Neural cell (in vitro differentiated cells): ENCODE data around the gene SLC7A14. TPM values are rescaled to one million over a fixed set of nuclear protein-coding genes. Genes with fewer than 3 reads are reported as not detected.

ENCODE experiments used
- H2AFZ ChIP-seq: fragments of 200-600, 300-800 bp; sonication (generic), shearing (Covaris generic); 2 replicates; pipeline ENCODE4 v1.6.0; 2014; ENCODE audit warnings: low read depth, mild to moderate bottlenecking, antibody characterized with exemption, low read length, moderate library complexity
- H3F3A ChIP-seq: fragments of 200-600 bp; shearing (Covaris generic); 2 replicates; pipeline ENCODE4 v1.6.1; 2016; ENCODE audit warnings: mild to moderate bottlenecking, moderate library complexity, mixed read lengths, antibody characterized with exemption, low read length; ENCODE audit not compliant: insufficient read depth, poor library complexity, severe bottlenecking
- H3K27ac ChIP-seq: fragments of 200-600, 300-800 bp; sonication (generic), shearing (Covaris generic); 2 replicates; pipeline ENCODE4 v1.5.1; 2014; ENCODE audit warnings: mild to moderate bottlenecking, low read length, moderate library complexity
- H3K27me3 ChIP-seq: fragments of 300-800, 200-600 bp; sonication (generic), shearing (Covaris generic); 2 replicates; pipeline ENCODE4 v1.6.0; 2014; ENCODE audit warnings: mild to moderate bottlenecking, low read depth, low read length, moderate library complexity; ENCODE audit not compliant: insufficient read depth
- H3K36me3 ChIP-seq: fragments of 300-800, 200-600 bp; sonication (generic), shearing (Covaris generic); 2 replicates; pipeline ENCODE4 v1.5.1; 2014; ENCODE audit warnings: mild to moderate bottlenecking, antibody characterized with exemption, low read length, moderate library complexity; ENCODE audit not compliant: insufficient read depth
- H3K4me2 ChIP-seq: fragments of 300-800, 200-600 bp; sonication (generic), shearing (Covaris generic); 2 replicates; pipeline ENCODE4 v1.6.0; 2014; ENCODE audit warnings: mild to moderate bottlenecking, low read length
- H3K4me3 ChIP-seq: fragments of 300-800, 200-600 bp; sonication (generic), shearing (Covaris generic); 2 replicates; pipeline ENCODE4 v1.5.1; 2014; ENCODE audit warnings: mild to moderate bottlenecking, low read length, moderate library complexity
- H3K79me2 ChIP-seq: fragments of 200-600 bp; shearing (Covaris generic); replicated peaks from 2 replicates; pipeline ENCODE4 v1.6.0; 2014; ENCODE audit warnings: mild to moderate bottlenecking, low read length, moderate library complexity; ENCODE audit not compliant: insufficient read depth
- H3K9ac ChIP-seq: fragments of 300-800, 200-600 bp; sonication (generic), shearing (Covaris generic); 2 replicates; pipeline ENCODE4 v1.6.1; 2016; ENCODE audit warnings: mild to moderate bottlenecking, low read length, mixed read lengths
- H3K9me2 ChIP-seq: fragments of 200-600 bp; shearing (Covaris generic); 2 replicates; pipeline ENCODE4 v1.6.1; 2016; ENCODE audit warnings: mild to moderate bottlenecking, low read length, mixed read lengths; ENCODE audit not compliant: insufficient read depth
- H3K9me3 ChIP-seq: fragments of 200-600, 300-800 bp; sonication (generic), shearing (Covaris generic); 2 replicates; pipeline ENCODE4 v1.6.1; 2016; ENCODE audit warnings: mild to moderate bottlenecking, mixed run types, low read length, moderate library complexity, mixed read lengths
- H4K20me1 ChIP-seq: fragments of 200-600 bp; shearing (Covaris generic); 2 replicates; pipeline ENCODE4 v1.6.1; 2016; ENCODE audit warnings: mild to moderate bottlenecking, mixed run types; ENCODE audit not compliant: insufficient read depth
- EP300 ChIP-seq: fragments of 450-650 bp; conservative IDR thresholded peaks from 2 replicates; pipeline ENCODE4 v1.6.1; 2014; ENCODE audit warnings: antibody characterized with exemption, mild to moderate bottlenecking, moderate library complexity; ENCODE audit not compliant: poor library complexity, severe bottlenecking
- EZH2 ChIP-seq: fragments of 200-600, 300-800 bp; shearing (Covaris generic), sonication (generic); IDR thresholded peaks from 2 replicates; pipeline ENCODE4 v1.6.1; 2014; ENCODE audit warnings: antibody characterized with exemption, low read length, borderline replicate concordance, mild to moderate bottlenecking; ENCODE audit not compliant: insufficient read depth, poor library complexity, severe bottlenecking
- MXI1 ChIP-seq: fragments of 450-650 bp; conservative IDR thresholded peaks from 2 replicates; pipeline ENCODE4 v1.6.1; 2014; ENCODE audit warnings: antibody characterized with exemption, mild to moderate bottlenecking; ENCODE audit not compliant: poor library complexity, severe bottlenecking
- POLR2AphosphoS5 ChIP-seq: IDR thresholded peaks from 2 replicates; pipeline ENCODE4 v1.6.1; 2012
- RAD21 ChIP-seq: fragments of 450-650 bp; conservative IDR thresholded peaks from 2 replicates; pipeline ENCODE4 v1.6.1; 2014; ENCODE audit warnings: antibody characterized with exemption, mild to moderate bottlenecking, moderate library complexity
- SMC3 ChIP-seq: fragments of 450-650 bp; conservative IDR thresholded peaks from 2 replicates; pipeline ENCODE4 v1.6.1; 2014; ENCODE audit warnings: antibody characterized with exemption, mild to moderate bottlenecking, moderate library complexity; ENCODE audit not compliant: poor library complexity
- TAF1 ChIP-seq: IDR thresholded peaks from 2 replicates; pipeline ENCODE4 v1.6.1; 2012; ENCODE audit warnings: low read depth
- polyA plus RNA-seq: library from polyadenylated mRNA; depleted of rRNA; stranded (reverse); fragments of >200 nt; gene quantifications from 2 replicates; pipeline ENCODE4 v1.2.3, GENCODE V29; 2014
- TF ChIP-seq, protein P1 (sequence below): fragments of 450-650 bp; IDR thresholded peaks from 2 replicates; pipeline ENCODE4 v1.5.1; 2014; ENCODE audit warnings: antibody characterized with exemption, mild to moderate bottlenecking, moderate library complexity; ENCODE audit not compliant: poor library complexity, severe bottlenecking
- TF ChIP-seq, protein P2 (sequence below): IDR thresholded peaks from 2 replicates; pipeline ENCODE4 v1.6.1; 2012; ENCODE audit warnings: borderline replicate concordance

The SLC7A14 gene
- polyA plus RNA-seq, 1 donor from 2014 or later = 5.1 TPM

DNA sequence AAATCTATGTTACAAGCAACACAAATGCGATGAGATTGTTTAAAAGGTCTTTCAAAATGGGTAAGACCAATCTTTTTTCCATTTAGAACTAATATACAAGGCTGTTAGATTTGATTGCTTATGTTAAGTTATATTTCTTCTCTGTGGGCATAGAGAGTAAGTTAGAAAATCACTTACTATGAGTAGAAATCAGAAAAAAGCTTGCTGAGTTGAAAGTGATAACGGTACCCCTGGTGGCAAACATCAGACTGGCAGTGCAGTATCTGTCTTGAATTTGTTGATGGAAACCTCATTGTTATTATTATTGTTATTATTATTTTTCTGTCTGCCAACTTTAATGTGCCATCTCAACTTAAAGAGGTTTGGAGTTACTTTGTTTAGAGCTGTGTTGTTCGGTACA lies 154.8 kb downstream of the SLC7A14 start:
- H3K79me2 ChIP-seq = no peaks in the 10 kb centered on the region
- H3K4me3 ChIP-seq = no peak overlapping the region

DNA sequence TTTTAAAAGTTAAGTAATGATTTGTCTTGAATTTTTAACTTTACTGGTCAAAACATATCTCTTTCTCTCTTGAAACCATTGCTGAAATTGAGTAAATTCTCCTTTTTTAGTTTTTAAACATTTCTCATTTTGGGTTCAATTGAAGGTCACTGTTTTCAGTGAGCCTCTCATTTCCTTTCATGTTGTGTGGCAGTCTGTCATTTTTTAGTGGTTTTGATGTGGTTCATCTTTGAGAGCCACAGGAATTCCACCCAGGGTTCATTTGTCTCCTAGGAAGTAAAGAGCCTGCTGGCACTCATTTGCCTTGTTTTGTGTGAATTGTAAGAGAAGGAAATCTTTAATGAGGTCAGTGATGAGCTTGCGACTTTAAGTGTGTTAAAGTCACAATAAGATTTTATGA lies 156.8 kb downstream of the SLC7A14 start:
- Histone ChIP-seq H3K9me2 (no peaks in the 10 kb centered on the region), H3F3A (no peaks in the 10 kb centered on the region), H2AFZ (no peak overlapping the region), H3K4me3 (no peak overlapping the region), H3K4me2 (no peak overlapping the region), H3K27ac (no peak overlapping the region), H3K27me3 (no peaks in the 10 kb centered on the region), H3K9me3 (no peaks in the 10 kb centered on the region), H3K79me2 (no peaks in the 10 kb centered on the region), H4K20me1 (no peaks in the 10 kb centered on the region), H3K9ac (no peak overlapping the region), H3K36me3 (no peaks in the 10 kb centered on the region)
- TF ChIP-seq TAF1 (no peak), RAD21 (no peak), EP300 (no peak), EZH2 (no peak), MXI1 (no peak), POLR2AphosphoS5 (no peak), SMC3 (no peak)
- TF ChIP-seq, protein P1, sequence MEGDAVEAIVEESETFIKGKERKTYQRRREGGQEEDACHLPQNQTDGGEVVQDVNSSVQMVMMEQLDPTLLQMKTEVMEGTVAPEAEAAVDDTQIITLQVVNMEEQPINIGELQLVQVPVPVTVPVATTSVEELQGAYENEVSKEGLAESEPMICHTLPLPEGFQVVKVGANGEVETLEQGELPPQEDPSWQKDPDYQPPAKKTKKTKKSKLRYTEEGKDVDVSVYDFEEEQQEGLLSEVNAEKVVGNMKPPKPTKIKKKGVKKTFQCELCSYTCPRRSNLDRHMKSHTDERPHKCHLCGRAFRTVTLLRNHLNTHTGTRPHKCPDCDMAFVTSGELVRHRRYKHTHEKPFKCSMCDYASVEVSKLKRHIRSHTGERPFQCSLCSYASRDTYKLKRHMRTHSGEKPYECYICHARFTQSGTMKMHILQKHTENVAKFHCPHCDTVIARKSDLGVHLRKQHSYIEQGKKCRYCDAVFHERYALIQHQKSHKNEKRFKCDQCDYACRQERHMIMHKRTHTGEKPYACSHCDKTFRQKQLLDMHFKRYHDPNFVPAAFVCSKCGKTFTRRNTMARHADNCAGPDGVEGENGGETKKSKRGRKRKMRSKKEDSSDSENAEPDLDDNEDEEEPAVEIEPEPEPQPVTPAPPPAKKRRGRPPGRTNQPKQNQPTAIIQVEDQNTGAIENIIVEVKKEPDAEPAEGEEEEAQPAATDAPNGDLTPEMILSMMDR = no peak
- TF ChIP-seq, protein P2, sequence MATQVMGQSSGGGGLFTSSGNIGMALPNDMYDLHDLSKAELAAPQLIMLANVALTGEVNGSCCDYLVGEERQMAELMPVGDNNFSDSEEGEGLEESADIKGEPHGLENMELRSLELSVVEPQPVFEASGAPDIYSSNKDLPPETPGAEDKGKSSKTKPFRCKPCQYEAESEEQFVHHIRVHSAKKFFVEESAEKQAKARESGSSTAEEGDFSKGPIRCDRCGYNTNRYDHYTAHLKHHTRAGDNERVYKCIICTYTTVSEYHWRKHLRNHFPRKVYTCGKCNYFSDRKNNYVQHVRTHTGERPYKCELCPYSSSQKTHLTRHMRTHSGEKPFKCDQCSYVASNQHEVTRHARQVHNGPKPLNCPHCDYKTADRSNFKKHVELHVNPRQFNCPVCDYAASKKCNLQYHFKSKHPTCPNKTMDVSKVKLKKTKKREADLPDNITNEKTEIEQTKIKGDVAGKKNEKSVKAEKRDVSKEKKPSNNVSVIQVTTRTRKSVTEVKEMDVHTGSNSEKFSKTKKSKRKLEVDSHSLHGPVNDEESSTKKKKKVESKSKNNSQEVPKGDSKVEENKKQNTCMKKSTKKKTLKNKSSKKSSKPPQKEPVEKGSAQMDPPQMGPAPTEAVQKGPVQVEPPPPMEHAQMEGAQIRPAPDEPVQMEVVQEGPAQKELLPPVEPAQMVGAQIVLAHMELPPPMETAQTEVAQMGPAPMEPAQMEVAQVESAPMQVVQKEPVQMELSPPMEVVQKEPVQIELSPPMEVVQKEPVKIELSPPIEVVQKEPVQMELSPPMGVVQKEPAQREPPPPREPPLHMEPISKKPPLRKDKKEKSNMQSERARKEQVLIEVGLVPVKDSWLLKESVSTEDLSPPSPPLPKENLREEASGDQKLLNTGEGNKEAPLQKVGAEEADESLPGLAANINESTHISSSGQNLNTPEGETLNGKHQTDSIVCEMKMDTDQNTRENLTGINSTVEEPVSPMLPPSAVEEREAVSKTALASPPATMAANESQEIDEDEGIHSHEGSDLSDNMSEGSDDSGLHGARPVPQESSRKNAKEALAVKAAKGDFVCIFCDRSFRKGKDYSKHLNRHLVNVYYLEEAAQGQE = no peak

More for the DNA sequence above, 154.8 kb downstream of the SLC7A14 start:
- no peaks in the 10 kb centered on the region for H3K9me2 ChIP-seq
- TF ChIP-seq, protein P1 = no peak
- TF ChIP-seq, protein P2 = no peak
- TF ChIP-seq RAD21 (no peak), MXI1 (no peak), EZH2 (no peak), EP300 (no peak), POLR2AphosphoS5 (no peak), TAF1 (no peak)
- H3F3A ChIP-seq = no peaks in the 10 kb centered on the region
- H2AFZ ChIP-seq = no peak overlapping the region
- no peak overlapping the region for H3K27ac ChIP-seq
- no peak overlapping the region for H3K4me2 ChIP-seq
- no peaks in the 10 kb centered on the region for H3K9me3 ChIP-seq
- no peaks in the 10 kb centered on the region for H3K36me3 ChIP-seq
- H4K20me1 ChIP-seq = no peaks in the 10 kb centered on the region
- H3K9ac ChIP-seq = no peak overlapping the region
- no peaks in the 10 kb centered on the region for H3K27me3 ChIP-seq
